NCI-H2107 treated with DMSO at 0.1 percent for 48 hours (cell line): ENCODE measurements around the gene SOCS6.
"Not testable (repeated sequence)": the region's sequence is repeated elsewhere in the genome, so short reads cannot be mapped to it uniquely, and the experiment has no call there.

ENCODE experiments used
- DNase-seq: peaks from one replicate; lab custom pipeline; 2025; ENCODE audit not compliant: unreplicated experiment; lab: John Stamatoyannopoulos, UW

SOCS6 gene

DNA sequence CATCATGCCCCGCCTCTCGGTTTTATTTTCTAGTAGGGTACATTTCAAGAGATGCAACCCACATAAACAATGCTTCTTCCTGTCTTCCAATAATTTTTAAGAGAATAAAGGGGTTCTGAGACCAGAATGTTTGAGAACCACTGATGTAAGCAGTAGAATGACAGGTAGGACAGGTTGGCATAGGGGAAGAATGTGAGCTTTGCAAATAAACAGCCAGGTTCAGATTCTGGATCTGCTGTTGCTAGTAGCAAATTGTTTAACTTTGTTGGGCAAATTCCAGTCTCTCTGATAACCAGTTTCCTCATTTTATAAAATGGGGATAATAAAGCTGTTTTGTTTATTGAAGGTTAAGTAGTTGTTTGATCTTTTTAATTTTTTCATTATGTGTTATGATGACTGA, 32.8 kb downstream of the SOCS6 start:
- DNase-seq: no peak

- DNase-seq: no peak
Observed at GRCh38 chr18:70322385-70322784, 33.5 kb downstream of the SOCS6 start.

GRCh38 chr18:70322928-70323327, 34.1 kb downstream of the SOCS6 start:
- no peak for DNase-seq

GRCh38 chr18:70324897-70325296, 36.1 kb downstream of the SOCS6 start:
- DNase-seq: no peak

DNA sequence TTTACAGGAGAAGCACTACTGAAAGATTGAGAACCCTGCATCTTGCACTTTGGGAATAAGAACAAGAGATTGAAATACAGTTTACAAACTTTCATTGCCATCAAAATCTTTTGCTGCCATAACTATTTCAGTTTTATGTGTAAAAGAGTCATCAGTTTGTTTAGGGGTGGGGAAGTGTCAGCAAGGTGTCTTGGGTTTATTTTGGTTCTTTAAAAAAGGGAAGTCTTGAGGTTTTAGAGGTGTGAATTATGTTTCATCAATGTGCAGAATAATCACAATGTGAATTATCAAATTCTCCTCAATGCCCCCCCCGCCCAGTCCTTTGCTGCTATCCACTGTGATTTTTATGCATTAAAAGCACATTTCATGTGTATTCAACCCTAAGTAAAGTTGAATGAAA, 37.4 kb downstream of the SOCS6 start:
- DNase-seq: no peak

DNA sequence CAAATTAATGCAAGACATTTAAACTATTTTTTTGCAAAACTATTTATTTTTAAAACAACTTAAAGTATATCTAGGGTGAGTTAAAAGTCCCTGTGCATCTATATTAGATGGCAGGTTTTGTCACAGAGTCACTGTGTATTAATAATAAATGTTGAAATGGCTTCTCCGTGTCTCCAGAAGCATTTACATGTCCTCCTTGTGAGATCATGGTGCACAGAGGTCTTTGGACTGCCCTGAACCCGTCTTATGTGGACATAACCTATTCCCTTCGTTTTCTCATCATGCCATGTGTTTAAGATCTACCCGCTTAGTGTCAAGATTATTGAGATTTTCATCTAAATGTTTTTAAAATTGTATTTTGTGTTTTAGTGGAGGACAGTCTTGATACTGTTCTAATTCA, 39.3 kb downstream of the SOCS6 start:
- no peak for DNase-seq

GRCh38 chr18:70329071-70329470, 40.2 kb downstream of the SOCS6 start:
- no peak for DNase-seq

DNA sequence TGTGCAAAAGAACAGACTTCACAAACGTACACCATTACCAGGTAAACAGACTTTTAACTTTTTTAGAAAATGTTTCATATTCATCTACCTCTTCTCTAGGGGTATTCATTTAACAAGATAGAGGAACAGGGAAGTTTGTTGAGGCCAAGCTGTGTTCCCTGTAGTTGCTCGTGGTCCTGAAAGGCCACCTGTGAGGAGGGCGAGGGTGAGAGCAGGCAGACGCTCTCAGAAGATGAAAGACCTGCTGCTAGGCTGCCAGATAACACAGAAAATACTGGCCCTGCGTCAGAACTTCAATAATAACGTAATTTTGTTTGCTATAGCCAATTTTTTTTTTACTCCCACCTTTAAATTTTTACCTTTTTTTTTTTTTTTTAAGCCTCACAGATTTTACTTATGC, 42.0 kb downstream of the SOCS6 start:
- no peak for DNase-seq

- DNase-seq: no peak
Observed at GRCh38 chr18:70331456-70332097, 42.7 kb downstream of the SOCS6 start.

DNA sequence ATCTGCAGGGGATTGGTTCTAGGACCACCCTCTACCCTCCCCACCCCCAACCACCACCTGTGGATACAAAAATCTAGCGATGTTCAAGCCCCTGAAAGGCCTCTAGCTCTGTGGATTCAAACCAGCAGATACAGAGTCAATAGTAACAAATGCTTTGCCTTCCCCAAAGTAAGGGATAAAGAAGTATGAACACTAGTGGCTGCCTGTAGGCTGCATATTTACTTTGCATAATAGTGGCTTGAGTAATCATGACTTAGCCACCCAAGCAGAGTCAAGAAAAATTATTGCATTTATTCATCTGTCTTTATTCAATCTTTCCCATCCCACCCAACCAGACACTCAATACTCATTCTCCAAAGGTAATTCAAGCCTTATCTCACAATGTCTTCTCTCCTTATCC, 43.8 kb downstream of the SOCS6 start:
- DNase-seq: no peak

DNA sequence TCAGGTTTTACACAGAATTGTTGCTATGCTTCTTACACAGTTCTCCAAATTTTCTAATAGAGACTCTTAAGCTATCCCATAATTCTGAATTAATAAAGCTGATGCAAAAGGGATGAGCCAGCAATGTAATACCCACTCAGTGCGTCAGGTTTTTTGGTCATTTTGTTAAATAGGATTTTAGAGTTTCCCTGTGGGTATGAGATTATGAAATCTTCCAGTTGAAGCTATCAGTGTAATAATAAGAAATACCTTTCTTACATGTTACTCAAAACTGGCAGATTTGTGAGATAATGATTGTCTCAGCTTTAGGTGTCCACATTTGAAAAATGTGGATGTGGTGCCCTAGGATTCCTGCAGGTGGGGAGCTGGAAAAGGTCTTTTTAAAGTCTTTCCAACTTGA, 44.5 kb downstream of the SOCS6 start:
- no peak for DNase-seq

- DNase-seq: no peak
Observed at GRCh38 chr18:70333757-70334156, 44.9 kb downstream of the SOCS6 start.

- no peak for DNase-seq
Observed at GRCh38 chr18:70334264-70334663, 45.4 kb downstream of the SOCS6 start.

GRCh38 chr18:70334728-70335329, 46.0 kb downstream of the SOCS6 start:
- no peak for DNase-seq

DNA sequence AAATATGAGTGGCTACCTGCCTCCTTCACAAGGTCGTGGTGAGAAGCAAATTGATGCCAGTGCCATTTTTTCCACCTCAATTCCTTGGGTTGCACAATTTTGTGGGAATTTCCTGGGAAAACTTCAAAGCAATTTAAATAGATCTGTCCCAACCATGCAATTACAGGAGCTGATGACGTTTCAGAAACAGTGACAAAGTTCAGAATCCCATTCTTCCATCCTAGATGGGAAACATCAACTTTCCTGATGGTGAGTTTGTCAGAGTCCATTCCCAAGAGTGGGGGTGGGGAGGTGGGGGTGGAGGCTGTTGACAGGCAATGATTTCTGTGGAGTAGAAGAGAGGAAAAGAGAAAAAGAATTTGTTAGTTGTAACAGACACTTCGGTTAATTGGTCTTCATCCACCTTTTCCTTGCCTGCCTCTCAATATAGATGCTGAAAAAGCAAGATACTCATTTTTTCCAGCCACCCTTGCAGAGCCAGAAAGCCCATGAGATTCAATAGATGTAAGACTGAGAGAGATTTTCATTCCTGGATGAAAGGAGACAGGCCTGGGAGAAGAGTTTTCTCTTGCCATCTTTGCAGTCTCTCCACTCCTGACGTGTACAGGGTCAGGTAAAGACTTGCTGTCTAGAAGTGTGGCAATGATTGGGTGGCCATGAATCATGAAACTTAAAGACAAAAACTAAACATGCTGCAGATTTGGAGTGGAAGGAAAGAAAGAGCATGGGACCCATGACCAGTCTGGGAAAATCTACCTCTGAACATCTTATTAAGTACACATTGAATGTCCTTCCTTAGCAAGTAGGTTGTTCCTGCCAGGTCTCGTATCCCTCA, 47.3 kb downstream of the SOCS6 start:
- DNase-seq: no peak

DNA sequence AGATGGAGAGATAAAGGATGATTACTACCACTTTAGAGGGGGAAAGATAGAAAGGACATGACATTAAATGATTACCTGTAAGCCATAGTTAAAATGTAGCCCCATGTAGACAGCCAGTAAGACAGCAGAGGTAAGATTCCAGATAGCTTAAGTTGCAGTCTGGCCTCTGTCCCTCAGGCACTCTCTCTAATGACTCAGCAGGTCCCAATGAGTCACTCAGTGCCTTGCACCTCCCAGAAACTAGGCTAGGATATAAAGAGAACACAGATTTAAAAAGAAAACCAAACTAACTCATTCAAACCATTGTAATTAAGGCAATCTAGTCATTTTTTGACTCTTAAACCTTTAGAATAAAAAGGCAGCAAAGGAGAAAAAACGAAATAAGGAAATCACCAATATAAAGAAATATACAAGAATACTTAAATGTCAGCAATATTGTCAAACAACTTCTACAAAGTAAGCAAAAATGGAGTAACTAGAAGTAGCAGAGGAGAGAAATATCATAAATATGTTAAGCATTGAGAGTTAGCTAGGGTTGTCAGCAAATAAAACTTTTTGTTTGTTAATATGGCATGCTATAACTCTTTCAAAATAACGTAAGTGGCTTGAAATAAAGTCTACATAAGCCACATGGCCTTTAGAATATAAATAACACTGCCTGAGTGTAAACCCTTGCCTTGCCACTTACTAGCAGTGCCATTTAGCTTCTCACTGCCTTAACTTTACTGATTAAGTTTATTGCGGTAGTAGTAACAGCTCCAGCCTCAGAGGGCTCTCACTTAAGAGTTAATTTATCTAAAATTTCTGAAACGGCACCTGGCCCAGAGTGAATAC, 48.5 kb downstream of the SOCS6 start:
- DNase-seq: no peak

- no peak for DNase-seq
Observed at GRCh38 chr18:70338890-70339289, 50.0 kb downstream of the SOCS6 start.

- no peak for DNase-seq
Observed at GRCh38 chr18:70339915-70340314, 51.1 kb downstream of the SOCS6 start.

DNA sequence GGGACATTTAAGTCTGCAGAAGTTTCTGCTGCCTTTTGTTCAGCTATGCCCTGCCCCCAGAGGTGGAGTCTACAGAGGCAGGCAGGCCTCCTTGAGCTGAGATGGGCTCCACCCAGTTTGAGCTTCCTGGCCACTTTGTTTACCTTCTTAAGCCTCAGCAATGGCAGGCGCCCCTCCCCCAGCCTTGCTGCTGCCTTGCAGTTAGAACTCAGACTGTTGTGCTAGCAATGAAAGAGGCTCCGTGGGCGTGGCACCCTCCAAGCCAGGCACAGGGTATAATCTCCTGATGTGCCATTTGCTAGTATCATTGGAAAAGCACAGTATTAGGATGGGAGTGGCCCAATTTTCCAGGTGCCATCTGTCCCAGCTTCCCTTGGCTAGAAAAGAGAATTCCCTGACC, 59.6 kb downstream of the SOCS6 start:
- DNase-seq: not testable (repeated sequence)

- DNase-seq: no peak
Observed at GRCh38 chr18:70349316-70349715, 60.5 kb downstream of the SOCS6 start.

GRCh38 chr18:70354080-70354479, 65.2 kb downstream of the SOCS6 start:
- no peak for DNase-seq
